GM18502 (cell line): ENCODE measurements around the gene ENC1.

Source experiments
- ATAC-seq: cut with Tn5 transposase; IDR thresholded peaks from one replicate; pipeline ENCODE4 v1.9.1; 2021; ENCODE audit warnings: mild to moderate bottlenecking; ENCODE audit not compliant: unreplicated experiment, poor library complexity

ENC1 gene

DNA sequence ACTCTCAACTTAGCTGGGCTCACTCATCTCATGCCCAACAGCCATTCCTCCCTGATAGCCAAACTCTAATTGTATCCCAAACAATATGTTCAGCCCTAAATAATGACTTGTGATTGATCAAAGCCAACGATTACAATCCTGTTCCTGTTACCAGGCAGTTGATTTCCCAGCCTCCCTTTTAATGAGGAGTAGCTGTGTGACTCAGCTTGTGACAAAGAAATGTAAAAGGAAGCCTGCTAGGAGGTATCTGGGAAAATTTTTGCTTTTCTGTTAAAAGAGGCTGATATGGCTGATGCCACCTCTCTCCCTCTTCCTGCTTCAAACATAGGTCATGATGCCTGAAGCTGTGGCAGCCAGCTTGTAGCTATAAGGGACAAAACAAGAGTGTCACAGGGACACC, 19.6 kb upstream of the ENC1 start:
- no peak for ATAC-seq

DNA sequence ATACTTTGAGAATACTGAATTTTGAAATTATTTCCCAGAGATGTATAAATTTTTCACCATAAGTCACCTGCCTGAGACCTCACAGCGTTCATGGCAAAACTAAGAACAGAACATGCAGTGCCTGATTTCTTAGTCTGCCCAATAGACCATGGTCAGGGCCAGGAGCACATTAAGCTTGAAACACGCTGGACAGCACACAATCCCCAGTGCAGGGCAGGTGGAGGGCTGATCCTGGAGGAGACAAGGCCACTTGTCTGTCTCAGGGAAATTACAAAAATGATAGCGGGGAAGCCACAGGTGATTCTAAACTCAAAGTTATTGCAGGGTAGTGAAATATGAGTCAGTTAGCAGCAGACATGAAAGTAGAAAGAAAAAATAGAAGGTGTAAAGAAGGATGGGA, 18.6 kb upstream of the ENC1 start:
- no peak for ATAC-seq

DNA sequence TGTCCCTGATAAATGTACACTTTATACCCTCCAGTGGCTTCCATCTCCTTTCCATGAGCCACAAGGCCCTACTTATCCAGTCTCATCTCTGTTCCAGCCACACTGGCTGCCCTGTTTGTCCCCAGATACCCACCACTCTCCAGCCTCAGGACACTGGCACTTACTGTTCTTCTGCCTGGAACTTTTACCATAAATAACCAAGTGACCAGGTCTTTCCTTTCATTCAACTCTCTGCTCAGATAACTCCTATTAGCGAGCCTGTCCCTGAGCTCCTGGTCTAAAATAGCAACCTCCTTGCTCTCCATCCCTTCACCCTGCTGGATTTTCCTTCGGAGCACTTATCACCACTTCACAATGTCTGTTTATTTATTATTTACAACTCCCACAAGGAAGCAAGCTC, 16.6 kb upstream of the ENC1 start:
- ATAC-seq, result no peak

- ATAC-seq, result no peak
Measured at GRCh38 chr5:74655716-74656115, 15.2 kb upstream of the ENC1 start.

GRCh38 chr5:74655206-74655605, 14.7 kb upstream of the ENC1 start:
- ATAC-seq, result no peak

GRCh38 chr5:74653991-74654390, 13.5 kb upstream of the ENC1 start:
- no peak for ATAC-seq

- ATAC-seq, result no peak
Measured at GRCh38 chr5:74652576-74652975, 12.0 kb upstream of the ENC1 start.

- ATAC-seq, result no peak
Measured at GRCh38 chr5:74651710-74652109, 11.2 kb upstream of the ENC1 start.

DNA sequence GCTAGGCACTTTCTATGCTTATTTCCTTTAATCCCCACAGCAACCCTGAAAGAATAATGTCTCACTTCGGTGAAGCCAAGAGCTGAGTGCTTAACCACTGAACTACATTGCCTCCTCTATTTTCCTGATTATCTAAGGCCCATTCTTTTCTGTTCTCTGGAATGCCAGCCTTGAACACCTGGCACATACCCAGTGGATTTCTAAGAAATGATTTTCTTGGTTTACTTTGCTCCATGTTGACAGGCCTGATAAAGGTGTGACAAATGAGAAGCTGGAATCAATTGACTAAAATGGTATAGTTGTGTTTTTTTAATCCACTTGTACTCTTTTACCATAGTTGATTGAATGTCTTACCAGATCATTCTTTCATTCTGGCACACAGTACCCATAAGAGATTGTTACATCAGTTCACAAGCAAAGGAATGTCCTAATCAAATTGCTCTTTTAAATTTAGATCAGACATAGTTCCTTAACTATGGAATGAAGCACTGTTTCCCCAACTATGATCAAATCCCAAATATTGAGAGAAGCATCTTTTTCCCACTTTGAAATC, 9.0 kb upstream of the ENC1 start:
- ATAC-seq, result no peak

DNA sequence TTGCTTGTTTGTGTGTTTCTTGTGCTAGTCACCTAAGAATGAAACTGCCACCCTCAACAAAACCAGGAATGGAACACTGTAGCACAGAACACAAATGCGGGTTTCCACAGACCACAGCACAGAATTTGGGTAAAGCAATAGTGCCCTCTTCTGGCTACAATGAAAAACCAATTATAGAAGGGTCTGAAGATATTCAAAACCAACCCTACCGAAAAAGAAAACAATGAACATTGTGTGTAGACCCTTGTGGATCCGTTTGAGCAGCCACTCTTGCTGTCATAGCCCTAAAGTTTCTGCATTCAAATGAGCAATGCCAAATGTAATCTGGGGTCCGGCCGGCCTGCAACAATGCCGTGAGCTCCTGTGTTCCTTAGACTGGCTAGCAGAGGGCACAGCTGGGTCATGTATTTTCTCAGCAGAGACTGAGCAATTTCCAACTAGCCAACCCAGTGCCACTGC, 8.3 kb upstream of the ENC1 start:
- peak; percentile 65 for ATAC-seq

- ATAC-seq, result no peak
Measured at GRCh38 chr5:74647096-74647495, 6.6 kb upstream of the ENC1 start.

DNA sequence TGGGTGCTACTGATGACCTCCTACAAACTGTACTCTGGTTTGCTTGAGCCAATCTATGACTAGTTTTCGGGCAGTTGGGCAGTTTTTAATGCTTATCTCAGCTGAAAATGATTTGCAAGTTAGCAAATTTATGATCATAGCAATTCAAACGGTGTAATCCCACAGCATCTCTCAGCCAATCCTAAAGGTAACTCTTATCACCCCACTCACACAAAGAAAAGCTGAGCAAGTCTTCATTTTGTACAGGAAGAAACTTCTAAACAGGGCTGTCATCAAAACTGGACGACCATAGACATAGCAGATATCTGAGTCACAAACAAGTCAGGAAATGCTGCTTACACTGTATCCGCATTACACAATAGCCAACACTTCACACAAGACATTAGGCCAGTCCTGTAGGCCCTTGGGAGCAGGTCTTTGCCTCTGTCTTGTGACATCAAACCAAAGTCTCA, 2.6 kb upstream of the ENC1 start:
- no peak for ATAC-seq

- no peak for ATAC-seq
Measured at GRCh38 chr5:74642543-74642863, 2.0 kb upstream of the ENC1 start.

GRCh38 chr5:74641735-74642542, 1.4 kb upstream of the ENC1 start:
- no peak for ATAC-seq

DNA sequence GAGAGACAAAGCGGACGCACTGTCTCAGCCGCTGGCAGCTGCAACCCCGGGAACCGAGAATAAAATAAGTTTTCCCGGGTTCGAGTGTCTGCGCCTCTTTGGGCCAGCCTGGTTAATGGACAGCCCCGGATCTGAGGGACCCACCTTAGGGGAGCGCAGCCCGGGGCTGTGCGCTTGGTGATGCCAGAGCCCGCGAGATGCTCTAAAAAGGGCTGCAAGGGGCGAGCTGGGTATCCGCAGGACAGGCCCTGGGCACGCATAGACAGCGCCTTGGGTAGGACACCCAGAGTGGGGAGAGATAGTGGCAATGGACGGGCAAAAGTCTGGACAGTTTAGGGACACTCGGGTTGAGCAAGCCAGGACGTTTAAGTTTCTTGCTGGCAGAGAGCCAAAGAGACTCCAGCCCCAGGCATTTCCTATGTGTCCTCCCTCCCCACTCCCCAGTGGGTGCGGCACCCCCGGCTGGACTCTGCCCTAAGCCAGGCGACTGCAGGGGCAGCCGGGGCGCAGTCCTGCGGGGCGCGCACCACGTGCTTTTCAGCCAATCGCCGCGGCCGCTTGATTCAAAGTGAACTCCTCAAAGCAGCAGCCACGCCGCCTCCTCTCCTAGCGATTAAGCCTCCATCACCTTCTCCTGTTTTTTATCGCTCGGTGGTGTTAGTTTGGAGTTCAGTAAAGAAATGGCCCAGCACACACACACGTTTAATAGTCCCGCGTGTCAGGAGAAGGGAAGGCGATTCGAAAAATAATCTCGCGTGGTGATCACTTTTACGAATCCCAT, 616 bp upstream of the ENC1 start:
- ATAC-seq, result peak; percentile 24

GRCh38 chr5:74639807-74640449, 600 bp downstream of the ENC1 start:
- ATAC-seq, result peak; percentile 20

GRCh38 chr5:74638970-74639806, 1.3 kb downstream of the ENC1 start:
- ATAC-seq, result peak; percentile 37

GRCh38 chr5:74638544-74638969, 2.0 kb downstream of the ENC1 start:
- ATAC-seq, result no peak

DNA sequence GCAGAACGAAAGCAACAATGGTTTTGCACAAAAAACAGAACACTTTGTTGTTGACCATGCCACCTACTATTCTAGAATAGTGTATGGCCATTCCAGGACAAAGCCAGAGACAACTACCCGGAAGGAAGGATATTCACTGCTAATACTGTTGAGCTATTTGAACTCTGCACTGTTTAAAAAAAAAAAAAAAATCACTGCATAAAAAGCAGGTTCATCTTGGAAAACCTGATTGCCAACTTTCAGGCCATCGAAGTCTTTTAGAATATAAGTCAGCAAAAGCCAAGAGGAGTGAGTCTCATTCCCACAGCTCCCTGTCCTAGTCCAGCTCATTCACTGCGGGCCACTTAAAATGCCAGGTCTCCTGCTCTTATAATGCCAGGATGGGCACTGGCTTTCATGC, 4.0 kb downstream of the ENC1 start:
- ATAC-seq, result no peak

DNA sequence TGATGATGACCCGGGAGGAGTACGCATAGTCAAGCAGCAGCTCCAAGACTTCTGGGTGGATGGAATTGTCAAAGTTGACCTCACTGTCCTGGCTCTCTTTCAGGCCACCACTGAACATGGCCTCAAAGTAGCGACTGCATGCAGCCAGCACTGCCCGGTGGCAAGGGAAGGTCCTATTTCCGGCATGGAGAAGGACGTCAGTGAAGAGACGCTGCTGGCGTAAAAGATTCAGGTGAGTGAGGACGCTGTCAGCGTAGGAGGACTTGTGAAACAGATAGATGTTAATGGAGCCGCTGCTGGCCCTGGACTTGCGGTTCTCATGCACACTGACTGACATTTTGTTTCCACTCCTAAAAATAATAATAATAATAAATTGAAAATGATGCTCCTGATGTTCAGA, 4.4 kb downstream of the ENC1 start:
- no peak for ATAC-seq
